T-helper 2 cell (primary cell): ENCODE results near the gene PRDM15.

Experiments
- DNase-seq, 5 experiments: peaks; one replicate each; pipeline versions ENCODE4 v3.0.0 to v3.0.0-alpha.2; 2012 to 2022

The PRDM15 gene

DNA sequence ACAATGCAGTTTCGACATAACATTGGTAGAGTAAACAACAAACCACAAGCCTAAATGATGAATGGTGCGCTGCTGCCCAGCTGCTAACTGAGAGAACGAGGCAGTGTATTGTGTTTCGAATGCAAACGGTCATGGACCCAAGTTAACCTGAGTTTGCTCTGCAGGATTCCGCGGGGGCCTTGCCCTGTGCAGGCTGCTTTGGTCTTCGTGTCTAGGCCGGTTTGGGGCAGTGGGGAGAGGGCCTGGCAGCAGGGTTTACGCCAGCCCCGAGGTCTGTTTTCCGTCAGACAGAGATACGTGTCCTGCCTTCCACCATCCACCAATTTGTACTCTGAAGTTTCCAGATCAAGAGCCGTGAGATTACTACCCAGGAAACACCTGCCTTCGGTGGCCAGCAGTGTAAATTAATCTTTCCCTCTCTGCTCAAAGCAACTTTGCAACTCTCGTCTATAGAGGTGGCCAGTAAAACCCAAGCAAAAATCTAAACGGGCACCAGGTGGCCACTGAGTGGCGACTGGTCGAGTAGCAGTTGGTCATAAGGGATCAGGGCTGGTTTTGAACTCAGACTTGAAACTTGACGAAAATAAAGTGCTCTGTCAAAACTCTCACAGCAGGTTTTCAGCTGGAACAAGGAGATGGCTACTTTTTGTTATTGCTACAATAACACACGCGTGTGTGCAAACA lies 6.3 kb upstream of the PRDM15 start:
- DNase-seq = no peak

DNA sequence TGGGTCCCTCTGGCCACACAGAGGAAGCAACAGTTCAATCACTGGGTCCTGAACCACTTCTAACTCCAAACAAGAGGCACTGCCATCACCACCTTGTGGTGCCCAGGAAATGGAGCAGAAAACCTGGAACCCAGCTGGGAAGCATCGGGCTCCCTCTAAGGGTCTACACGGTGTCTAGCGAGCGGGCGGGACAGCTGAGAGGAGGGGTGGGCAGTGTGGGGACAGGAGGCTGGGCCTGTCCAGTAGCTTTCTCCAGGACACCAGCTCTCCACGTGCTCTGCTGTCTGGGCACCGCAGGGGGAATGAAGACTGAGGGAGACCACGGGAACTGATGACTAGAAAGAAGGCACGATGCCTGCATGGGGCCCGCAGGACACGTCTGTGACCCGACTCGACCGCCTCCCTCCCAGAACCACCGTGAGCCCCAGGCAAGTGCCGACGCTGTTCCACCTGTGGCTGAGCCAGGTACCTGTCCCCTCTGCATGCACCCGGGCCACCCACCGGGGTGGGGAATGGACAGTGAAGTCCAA lies 5.4 kb upstream of the PRDM15 start:
- DNase-seq = no peak

DNA sequence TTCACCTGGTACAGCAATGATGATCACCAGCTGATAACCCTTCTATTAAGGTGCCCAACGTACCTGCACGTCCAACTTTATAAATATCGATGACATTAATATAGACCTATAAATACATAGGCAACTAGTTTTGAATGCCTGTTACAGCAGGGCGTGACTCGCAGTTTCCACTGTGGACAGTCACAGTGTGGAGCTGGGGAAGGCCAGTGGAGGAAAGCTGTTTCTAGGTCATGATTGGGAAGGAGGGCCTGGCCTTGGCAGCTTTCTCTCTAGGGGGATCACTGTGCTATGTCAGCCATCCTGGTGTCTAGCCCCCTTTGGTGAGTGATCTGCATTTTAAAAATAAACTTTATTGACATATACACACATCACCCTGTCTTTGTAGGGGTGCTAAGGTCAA lies 4.4 kb upstream of the PRDM15 start:
- DNase-seq = no peak

DNA sequence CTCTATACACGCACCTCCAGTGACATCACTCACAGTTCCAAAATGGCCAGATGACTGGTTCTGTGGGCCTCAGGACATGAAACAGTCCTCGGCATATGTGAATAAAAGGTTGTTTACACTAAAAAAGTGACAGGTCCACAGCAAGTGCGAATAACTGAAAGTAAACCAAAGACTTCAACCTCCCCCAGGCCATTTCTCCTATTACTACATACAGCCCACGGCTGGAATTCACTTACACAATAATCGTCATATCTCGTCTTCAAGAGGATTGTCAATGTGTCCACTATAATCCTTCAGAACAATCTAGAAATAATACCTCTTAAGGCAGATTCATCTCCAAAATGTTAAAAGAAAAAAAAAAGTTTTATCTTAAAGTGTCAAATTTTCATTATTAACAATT lies 1.9 kb upstream of the PRDM15 start:
- DNase-seq = no peak

DNA sequence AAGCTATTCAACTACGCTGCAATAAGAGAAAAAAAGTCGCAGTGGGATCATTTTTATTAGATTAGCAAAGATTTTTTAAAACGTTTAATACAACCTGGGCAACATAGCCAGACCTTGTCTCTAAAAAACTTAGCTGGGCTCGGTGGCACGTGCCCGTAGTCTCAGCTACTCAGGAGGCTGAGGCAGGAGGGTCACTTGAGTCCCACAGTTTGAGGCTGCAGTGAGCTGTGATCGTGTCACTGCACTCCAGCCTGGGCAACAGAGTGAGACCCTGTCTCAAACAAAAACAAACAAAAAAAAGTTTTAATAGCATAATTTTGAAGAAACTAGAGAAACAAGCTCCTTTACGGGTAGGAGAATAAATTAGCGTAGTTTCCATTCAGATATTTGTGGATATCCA lies 1.0 kb upstream of the PRDM15 start:
- DNase-seq = no peak

DNA sequence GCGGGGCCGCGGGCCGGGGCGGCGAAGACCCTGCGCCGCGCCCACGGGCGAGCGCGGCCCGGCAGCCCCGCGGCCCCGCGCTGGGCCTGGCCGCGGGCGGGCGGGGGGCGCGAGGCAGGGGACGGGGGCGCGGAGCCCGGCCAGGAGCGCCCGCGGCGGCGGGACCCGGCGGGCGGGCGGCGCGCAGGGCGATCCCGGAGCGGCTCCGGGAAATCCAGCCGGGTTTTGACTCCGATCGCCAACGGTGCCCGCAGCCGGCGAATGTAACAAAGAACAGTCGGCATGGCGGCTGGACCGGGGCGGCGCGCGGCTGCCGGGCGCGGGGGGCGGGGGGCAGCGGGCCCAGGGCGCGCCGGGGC lies 334 bp downstream of the PRDM15 start:
- peak; percentile 58 to 89 (median 73) for DNase-seq

DNA sequence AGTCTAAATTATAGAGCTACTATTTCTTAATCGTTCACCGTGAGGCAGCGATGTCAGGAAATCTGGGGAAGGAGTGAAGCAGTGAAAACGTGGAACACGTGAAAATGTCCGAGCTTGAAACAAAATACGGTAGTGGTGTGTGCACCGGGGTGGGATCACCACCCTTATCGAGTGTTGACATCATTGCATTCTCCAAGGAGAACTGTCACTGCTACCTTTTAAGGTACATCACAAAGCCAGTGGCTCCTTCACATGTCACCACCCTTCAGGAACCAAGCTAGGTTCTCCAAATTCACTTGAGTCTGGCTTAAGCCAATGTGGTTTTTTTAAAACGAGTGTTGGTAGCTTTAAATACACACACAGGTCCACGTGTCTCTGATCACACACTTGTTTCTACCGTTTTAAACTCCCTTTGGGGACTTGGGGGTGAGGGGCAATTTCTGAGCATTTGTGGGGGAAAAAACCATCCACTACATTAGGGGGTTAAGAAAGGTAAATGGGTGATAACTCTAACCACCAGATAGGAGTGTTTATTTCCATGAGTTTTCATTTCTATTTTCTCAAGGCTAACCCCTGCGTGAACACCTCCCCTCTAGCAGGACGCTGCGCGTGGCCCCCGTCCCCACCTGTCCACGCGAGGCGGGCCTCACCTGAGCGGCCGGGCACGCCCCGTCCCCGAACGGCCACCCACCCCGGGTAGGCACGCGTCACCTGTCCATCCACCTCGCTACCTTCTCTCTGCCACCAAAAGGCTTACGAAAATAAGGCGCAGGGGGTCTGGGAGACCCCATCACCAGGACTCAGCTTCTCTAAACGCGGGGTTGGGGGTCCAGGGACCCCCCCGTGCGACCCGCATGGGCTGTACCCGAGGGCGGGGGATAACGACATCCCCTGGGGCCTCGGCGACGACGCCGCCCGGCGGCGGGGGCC lies 978 bp downstream of the PRDM15 start:
- peak in 3 of 5 experiments; percentile 11 to 34 (median 21) for DNase-seq

DNA sequence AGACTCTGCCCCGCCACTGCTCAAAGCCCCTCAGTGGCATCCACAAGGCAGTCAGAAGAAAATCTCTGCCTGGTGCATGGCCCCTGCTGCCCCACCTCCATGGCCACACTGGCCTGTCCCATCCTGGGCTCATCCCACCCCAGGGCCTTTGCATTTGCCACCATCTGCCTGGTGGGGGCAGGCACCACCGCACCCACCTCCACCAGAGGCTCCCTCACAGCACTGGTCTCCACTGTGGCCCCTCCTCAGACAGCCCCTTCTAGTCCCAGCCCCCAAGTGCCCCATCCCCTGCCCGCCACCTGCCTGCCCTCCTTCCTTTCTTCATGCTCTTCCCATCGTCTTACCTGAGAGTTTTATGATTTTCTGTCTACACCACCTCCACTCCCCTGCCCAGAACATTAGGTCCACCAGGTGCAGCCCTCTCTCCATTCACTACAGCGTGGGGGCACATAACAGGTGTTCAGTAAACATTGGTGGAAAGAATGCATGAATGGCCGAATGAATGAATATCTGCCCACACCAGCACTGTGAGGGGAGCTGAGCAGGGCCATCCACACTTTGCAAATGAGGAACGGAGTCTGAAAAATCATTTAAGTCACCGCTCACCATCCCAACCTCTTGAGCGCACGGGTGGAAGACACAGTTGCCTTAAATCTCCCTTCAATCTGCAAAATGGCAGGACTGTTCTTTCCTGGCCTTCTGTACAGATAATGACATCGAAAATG lies 2.1 kb downstream of the PRDM15 start:
- DNase-seq = no peak

DNA sequence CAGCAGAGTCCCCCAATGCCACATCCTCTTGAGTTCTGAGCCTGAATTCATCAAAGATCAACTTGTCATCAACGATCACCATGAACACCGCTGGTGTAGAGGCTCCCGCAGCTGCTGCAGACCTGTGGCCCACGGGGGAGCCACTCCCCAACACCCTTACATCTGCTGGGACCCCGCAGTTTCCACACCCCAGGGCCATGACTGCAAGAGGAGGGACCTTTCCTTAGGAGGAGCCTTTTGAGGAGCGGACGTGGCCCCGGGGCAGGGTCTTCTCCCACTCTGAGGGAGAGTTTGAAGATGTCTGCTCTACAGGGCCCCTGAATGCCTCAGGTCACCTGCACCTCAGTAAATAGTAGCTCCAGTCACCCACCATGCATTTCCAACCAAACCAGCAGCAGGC lies 2.7 kb downstream of the PRDM15 start:
- DNase-seq = no peak

DNA sequence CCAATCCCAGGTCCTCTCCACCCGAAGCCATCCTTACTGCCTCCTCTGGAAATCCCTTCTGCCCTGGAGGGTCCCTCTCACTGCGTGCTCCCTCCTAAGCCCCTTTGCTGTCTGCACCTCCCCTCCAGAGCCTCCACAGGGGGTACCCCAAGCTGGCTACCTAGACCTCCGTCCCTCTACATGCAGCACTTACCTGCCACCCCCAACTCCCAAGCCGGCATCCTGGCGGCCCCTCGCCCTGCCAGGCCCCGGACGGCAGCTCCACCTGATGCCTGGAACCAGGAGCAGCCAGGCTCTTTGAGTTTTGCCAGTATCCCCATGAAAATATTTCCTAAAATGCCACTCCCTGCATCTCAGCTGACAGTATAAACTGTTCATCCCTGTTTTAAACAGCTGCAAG lies 4.1 kb downstream of the PRDM15 start:
- DNase-seq = no peak

DNA sequence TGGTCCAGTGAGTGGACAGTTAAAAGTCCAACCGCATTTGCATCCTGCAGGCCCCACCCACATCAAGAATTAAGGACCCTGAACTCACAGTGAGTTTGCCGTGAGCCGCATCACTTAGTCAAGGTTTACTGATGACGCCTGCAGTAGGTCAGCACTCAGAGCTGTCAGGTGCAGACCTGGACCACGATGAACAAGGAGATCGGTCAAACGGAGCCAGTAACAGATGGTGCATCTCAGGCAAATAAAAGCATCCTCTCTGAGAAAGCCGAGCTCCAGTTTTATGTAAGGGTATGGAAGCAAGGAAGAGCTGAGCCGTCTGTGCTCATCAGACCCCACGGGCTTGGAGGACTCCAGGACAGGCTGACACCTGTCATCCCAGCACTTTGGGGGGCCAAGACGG lies 4.5 kb downstream of the PRDM15 start:
- DNase-seq = no peak

DNA sequence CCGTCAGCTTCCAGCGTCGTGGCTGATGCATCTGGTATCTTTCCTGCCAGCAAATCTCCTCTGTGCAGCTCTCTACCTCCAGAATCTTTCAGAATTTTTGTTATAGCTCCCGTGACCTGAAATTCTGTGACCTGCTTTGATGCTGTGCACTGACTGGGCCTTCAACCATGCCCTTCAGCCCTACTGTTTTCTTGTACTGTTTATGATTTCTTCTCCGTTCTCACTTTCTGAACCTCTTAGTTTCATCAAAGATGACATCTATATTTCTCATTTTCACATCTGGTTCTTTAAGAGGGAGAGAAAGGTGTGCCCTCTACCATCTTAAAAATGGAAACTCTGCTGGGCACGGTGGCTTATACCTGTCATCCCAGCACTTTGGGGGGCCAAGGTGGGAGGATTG lies 5.7 kb downstream of the PRDM15 start:
- DNase-seq = no peak

DNA sequence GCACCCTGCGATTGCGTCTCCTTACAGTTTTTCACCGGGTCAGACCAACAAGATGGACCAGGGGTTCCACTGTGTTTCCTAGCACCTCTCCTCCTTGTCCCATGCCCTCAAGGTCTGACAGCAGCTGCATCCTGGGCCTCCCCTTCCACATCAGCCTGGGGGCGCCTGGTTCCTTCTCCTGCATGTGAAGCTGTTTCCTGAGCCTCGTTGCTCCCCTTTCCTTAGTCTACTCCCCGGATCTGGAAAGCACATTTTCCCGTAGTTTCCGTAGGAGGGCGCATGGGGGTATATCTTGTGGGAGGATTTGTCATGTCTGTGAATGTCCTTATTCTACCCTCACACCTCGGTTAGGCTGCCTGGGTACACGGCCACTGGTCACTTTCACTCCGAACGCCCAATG lies 6.1 kb downstream of the PRDM15 start:
- DNase-seq = no peak

DNA sequence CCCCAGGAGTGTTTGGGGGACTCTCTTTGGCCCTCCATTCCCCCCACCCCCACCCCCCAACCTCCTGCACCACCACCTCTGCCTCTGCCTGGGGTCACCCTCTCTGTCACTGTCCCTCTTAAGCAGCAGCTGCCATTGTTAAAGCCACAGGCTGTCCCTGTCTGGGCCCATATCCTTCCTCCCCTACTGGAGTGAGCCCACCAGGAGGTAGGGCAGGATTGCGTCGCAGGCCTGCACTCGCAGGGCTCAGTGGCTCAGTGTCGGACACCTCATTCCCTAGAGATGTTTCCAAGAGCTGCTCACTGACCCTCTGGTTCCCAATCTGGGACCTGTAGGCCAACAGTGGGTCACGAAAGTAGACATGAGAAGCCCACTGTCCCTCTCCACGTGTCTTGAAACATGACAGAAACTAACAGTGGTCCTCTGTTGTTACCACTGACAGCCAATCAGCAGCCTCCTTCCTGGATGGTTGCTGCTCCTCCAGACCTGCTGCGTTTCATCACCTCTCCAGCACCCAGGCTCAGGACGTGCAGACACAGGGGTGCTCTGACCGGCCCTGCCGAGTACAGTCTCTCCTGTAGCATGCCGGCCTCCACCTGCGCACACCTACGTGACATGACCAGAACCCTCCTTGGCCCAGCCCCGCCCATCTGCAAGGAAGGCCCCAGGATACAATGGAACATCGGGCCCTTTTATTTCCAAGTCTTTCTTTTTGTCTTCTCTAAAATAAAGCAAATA lies 7.7 kb downstream of the PRDM15 start:
- no peak for DNase-seq

DNA sequence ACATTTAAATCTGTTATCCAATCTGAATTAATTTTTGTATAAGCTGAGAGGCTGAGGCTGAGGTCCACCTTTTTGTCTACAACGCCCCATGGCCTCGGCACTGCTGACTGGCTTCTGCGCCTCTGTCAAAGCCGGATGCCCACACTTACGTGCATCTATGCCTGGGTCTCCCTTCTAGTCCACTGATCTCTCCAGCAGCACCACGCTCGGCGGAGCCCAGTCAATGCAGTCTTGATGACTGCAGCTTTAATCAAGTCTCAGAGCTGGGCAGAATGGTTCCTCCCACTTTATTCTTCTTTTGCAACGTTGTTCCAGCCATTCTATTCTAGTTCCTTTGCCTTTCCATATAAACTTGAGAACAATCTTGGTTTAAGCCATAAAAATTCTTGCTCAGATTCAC lies 9.4 kb downstream of the PRDM15 start:
- DNase-seq = no peak

DNA sequence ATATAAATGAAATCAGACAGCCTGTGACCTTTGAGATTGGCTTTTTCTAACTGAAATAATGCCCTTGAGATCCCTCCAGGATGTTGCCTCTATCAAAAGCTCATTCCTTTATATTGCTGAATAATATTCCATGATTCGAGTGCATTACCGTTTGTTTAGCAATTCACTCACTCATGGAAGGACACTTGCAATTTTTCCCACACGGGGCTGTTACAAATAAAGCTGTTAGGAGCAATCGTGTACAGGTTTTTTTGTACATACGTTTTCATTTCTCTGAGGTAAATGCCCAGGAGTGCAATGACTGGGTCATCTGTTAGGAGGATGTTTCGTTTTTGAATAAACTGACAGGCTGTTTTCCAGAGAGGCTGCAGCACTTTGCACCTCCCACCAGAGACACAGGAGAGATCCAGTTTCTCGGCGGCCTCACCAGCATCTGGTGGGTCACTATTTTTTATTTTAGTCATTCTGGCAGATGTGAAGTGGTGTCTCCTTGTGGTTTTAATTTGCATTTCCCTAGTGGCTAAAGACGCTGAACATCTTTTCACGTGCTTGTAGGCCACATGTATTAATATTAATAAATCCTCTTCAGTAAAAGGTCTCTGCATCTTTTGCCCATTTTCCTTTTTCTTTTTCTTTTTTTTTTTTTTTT lies 11.0 kb downstream of the PRDM15 start:
- no peak for DNase-seq

DNA sequence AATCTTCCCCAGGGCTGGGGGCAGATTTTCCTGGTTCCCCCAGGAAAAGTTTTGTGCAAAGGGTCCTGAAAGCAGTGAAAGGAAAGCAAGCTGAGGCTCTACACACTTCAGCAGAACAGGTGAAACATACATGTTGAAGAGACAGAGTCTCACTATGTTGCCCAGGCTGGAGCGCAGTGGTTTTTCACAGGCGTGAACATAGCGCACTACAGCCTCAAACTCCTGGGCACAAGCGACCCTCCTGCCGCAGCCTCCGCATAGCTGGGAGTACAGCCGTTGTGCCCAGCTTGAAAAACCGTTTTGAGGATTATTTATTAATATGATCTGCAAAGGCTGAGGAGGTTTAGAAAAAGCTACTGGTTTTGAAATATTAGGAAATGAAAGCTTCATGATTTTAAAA lies 11.8 kb downstream of the PRDM15 start:
- DNase-seq = no peak

DNA sequence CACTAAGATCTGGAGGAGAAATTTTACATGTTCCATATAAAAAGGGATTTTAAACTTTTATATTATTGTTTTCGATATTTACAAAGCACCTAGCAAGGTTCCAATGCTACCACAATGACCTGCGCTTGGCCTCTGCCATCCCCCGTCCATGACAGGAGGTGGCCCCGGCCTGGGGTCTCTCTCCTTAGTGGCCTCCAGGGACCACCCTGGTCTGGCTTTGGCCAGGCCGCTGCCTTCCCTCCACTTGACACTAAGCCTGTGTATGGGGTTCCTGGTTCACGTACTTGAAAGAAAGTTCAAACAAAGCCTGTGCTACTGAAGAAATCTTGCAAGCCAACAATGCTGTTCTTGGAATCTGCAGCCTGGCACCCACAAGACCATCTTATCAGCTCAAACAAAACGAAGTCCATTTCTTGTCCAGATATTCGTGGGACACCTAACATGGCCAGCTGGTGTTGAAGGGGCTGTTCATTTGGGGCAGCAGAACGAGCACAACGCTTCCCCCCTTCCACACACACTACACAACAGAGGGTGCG lies 12.8 kb downstream of the PRDM15 start:
- DNase-seq = no peak

DNA sequence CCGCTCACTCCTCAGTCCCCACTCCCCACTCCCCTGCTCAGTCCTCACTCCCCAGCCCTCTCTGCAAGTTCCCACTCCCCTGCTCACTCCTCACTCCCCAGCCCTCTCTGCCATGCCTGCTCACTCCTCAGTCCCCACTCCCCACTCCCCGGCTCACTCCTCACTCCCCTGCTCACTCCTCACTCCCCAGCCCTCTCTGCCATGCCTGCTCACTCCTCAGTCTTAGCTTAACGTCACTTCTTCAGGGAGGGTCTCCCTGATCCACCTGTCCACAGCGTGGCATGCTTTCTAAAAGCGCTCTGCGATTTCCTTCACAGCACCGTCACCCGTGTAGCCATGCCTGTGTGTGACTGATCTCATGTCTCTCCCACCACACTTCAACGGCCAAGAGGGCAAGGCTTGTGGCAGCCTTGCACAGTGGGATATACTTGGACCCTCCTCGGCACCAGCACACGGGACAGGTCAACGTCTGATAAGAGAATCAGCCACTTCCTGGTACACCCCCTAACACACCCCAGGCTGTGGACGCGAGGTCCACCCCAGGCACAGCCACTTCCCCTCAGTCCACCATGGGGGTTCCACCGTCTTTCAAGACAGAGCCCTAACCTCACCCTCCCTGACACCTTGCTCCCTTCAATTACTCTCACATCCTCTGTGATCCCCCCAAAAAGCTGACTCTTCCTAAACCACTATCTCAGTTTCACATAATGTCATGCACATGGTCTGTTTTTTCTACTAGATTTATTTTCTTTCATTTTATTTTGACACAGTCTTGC lies 14.0 kb downstream of the PRDM15 start:
- peak in 1 of 5 experiments; percentile 30 for DNase-seq

DNA sequence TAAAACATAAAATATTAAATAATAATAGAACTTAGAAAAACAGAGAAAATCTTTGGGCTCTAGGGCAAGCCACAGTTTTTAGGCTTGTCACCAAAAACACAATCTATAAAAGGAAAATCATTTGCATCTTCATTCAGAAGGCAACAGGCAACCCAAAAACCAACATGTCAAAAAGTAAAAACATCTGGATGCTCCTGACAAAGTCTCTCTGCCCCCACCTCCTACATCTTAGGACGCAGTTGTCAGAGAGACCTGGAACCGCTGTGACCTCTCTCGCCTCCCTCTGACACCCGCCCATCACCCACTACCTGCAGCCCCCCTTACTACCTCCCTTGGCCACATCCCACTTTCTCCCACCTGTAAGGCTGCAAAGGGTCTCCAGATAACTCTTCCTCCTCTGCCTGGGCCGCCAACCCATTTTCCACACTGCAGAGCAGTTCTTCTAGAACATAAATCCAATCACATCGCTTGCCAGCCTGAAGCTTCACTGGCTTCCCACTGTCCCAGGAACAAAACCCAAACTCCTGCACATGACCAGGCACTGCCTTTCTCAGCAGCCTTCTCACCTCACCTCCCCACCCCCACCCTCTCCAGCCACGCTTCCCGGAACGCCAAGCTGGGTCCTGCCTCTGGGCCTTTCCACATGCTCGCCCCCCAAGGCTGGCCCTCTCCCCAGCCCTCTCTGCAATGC lies 14.7 kb downstream of the PRDM15 start:
- DNase-seq = no peak

DNA sequence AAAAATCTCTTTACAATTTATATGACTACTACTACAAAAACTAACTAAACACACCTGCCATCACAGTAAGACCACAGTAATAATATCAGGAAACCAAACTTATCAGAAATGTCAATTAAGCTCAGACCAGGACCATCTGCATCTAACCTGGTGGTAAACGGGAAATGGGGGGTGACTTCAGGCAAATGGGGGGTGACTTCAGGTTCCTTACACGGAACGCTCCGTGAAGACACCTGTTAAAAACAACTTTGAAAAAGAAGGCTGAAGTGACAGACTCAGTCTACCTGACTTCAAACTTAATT lies 15.8 kb downstream of the PRDM15 start:
- DNase-seq = no peak
